Hematopoietic multipotent progenitor cell treated with erythropoietin and hydrocortisone succinate and interleukin-3 and kit ligand, for 8 days (in vitro differentiated cells): Measurements from ENCODE around the gene TPCN2.
A peak's percentile ranks its signal among the peaks of the same experiment; 100 is the strongest.

Experiments used
- DNase-seq: peaks from one replicate; pipeline ENCODE4 v3.0.0-alpha.2; 2015

Gene TPCN2

DNA sequence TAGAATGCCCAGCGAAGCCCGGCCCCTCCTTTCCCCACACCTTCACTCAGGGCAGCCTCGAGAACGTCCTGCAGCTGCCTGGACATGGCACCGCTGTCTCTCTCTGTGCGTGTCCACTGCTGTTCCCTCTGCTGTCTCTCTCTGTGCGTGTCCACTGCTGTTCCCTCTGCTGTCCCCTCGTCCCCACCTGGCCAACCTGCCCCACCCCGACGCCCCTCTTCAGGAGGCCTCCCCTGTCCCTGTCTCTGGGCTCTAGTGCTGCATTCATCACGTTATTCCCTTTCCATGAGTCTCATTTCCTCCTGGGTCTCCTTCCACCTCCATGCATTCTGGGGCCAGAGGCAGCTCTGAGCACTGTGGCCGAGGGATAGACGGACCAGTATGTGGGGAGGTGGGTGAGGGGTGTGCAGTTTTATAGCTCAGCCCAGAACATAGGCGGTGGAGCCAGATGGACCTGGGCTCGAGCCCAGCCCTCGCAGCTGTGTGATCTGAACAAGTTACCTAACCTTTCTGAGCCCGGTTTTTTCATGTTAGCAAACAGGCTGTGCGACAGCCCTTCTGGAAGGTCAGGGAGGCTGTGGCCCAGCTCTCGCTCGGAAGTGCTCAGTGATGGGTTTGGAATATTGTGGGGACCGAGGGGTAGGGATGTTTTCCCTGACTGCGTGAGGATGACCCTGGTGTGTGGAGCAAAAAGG, 65.1 kb downstream of the TPCN2 start:
- DNase-seq, result no peak

DNA sequence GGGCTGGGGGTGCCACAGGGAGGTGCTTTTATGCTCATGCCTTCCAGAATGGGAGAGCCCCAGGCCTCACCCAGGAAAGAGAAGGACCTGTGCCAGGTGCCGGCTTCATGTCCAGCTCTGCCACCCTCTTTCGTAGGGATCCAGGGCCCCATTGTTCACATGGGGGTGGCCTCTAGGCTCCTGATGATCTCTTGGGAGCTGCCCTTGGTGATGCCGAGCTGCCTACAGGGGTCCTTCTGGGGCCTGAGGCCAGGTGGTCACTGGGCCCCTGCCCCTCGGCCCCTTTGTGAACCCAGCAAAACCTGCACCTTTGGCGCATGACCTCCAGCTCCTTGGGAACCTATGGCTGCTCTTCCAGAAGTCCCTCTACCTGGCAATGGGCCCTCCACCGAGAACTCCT, 65.6 kb downstream of the TPCN2 start:
- no peak for DNase-seq

DNA sequence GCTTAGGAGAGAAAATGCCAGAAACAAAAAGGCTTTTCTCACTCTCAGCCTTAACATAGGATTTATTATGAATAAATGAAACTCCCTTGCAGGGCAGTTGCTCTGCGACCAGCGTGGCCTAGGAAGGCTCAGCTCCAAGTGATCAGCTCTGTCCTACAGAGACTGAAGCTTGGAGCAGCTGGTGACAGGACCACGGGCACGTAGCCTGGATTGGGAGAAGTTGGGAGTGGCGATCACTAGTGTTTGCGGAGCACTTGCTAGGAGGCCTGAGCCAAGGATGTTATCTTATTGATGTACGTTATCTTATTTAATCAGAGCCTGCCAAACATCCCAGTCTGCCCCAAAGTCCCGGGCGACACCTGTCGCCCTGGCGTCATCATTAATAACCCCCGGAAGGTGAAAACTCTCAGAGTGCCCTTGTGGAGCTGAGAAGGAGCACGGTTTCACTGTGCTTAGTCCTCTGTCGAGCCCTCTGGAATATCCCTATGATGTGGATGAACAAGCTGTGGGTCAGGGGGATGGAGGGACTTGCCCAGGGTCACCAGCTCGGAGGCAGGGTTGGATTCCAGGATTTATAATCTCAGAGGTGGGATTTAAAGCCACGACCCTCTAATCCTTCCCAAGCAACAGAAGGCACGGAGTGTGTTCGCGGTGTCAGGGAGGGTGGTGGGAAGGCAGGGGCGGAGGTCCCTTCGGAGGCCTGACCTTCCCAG, 66.2 kb downstream of the TPCN2 start:
- no peak for DNase-seq

DNA sequence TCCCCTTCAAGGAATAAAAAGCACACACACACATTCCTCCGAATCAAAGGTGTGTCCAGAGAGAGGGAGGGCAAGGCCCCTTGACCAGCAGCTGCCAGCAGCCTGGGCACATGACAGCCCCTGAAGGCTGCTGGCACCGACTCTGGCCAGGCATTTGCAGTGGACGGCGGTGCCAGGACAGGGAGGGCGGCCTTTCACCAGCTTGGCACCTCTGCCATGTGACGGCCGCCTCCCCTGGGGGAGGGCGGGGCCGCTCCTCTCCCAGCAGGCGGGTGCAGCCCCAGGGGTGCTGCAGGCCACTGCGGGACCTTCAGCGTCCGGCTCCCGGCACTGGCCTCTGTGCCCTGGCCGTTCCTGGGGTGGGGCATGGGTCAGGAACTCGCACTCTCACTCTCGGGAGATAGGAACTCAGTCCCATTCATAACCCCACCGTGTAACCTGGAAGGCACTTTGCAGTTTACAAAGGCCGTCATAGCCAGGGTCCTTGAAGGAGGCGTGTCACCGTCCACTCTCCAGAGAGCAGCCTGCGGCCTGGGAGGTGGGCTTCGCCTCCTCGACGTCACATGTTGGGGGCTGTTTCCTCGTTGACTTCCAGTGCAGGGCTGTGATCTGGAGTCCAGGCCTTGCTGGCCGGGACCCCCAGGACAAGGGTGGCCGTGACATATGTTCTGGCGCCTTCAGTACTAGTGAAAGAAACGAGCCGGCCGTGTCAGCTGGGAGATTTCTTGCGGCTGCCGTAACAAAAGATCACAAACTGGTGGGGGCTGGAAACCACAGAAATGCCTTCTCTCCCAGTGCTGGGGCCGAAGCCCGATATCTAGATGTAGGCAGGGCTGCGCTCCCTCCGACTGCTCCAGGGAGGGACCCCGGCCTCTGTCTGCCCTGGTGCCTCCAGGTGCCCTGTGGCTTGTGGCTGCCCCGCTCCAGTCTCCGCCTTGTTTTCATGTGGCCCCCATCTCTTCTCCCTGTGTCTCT, 67.1 kb downstream of the TPCN2 start:
- no peak for DNase-seq

DNA sequence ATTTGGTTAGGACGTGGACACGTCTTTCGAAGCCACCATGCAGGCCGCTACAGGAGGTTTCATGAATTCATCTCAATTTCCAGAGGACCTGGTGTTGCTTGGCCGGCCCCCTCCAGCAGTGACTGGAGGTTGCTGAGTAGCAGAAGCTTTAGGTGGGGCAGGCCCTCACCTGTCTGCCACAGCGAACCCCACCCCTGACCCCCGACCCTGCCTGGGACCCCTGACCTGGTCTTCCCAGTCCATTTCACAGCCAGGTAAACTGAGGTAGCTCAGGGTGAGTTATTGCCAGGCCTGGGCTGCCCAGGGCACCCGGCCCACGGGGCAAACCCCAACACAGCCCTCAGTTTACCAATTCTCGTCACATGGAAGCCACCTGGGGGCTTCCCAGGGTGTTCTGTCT, 67.9 kb downstream of the TPCN2 start:
- DNase-seq, result no peak

DNA sequence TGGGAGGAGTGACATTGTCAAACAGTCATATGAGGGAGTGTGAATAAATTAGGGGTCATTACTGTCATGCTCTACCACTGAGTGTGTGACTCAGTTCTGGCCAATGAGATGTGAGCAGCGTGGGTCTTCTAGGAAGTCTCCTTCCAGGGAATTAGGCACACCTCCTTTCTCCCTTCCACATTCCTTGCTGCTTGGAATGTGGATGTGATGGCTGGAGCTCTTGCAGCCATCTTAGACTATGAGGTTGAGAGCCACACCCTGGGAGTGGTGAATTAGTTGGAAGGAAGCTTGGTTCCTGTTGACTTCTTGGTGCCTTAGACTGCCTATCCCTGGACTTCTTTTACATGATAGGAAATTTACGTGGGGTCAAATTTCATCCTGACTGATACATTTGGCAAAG, 70.5 kb downstream of the TPCN2 start:
- DNase-seq, result no peak

DNA sequence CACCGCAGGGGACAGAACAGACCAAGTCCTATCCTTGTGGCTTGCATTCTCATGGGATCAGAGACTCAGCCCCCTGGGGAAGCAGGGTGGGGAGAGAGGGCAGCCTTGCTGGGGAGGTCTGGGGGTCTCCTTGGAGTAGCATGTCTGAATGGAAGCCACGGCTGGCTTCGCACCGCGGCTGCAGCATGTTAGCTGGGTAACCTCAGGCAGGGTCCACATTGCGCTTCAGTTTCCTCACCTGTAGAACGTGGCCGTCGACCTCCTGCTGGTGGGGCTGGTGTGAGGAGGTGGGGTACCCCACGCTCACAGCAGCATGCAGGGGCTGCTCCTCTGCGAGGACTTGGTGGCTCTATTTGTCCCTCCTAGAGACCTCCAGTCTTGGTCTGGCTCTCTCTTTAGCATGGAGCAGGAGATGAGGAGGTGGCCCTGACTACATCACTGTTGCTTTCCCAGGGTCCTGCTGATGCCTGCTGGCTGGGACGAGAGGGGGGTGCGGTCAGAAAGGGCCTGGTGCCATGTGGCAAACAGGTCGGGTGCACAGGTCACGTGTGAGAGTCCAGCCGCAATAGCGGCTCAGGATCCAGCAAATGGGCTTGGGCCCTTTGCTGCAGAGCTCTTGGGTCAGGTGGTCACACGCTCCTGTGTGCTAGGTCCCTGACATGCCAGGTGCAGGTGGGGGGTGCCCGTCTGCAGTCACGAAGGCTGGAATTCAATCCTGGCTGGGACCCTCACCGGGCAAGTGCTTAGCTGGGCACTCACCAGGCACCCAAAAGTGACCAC, 71.6 kb downstream of the TPCN2 start:
- no peak for DNase-seq

DNA sequence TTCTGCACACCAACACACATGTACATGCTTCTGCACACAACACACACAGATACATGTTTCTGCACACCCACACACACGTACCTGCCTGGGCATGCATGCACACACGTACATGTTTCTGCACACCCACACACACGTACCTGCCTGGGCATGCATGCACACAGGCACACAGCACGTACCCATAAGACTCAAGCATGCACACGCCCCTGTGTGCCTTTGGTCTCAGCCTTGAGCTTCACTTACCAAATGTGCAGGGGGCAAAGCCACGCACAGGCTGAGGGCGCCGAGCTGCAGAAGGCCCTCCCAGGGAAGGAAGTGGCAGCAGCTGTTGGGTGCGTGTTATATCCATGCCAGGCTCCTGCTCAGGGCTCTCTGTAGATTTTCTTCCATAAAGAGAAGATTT, 72.3 kb downstream of the TPCN2 start:
- DNase-seq, result no peak

DNA sequence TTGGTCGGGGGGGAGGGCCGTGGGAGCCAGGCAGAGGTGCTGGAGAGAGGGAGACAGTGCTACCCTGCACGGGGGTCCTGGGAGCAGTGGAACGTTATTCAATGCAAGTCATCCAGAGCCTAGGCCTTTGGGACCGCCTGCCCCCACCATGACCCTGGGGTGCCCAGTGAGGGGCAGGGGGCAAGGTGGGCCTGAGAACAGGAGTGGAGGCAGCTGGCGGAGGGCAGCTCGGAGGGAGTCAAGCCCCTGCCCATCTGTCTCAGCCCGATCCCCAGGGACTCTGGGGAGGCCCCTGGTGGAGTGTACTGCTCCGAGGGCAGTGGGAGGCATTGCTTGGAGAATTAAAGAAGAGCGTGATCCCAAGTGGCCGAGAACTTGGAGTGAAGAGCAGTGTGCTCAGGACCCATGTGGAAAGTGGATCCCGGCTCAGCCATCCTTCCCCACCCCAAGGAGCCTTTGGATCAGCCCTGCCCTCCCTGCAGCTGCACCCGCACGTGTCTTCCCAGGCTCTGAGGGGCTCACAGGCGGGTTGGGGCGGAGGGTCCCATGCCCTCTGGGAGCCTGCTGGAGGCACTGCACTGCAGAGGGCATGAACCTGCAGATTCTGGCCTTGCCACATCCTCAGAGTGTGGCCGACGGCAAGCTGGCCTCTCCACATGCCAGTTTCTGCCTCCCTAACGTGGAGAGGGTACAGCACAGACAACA, 73.0 kb downstream of the TPCN2 start:
- DNase-seq, result no peak

DNA sequence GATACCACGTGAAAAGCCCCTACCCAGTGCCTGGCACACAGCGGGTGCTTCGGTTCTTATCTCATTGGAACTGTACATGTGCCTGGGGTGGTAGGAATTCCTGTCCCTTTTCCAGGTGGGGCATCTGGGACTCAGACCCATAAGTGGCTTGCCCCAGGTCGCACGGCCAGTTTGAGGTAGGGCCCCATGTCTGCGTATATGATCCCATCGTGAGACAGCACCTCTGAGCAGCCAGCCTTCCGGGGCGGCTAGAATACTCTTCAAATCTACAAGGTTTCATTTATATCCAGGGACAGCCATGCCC, 73.5 kb downstream of the TPCN2 start:
- no peak for DNase-seq

DNA sequence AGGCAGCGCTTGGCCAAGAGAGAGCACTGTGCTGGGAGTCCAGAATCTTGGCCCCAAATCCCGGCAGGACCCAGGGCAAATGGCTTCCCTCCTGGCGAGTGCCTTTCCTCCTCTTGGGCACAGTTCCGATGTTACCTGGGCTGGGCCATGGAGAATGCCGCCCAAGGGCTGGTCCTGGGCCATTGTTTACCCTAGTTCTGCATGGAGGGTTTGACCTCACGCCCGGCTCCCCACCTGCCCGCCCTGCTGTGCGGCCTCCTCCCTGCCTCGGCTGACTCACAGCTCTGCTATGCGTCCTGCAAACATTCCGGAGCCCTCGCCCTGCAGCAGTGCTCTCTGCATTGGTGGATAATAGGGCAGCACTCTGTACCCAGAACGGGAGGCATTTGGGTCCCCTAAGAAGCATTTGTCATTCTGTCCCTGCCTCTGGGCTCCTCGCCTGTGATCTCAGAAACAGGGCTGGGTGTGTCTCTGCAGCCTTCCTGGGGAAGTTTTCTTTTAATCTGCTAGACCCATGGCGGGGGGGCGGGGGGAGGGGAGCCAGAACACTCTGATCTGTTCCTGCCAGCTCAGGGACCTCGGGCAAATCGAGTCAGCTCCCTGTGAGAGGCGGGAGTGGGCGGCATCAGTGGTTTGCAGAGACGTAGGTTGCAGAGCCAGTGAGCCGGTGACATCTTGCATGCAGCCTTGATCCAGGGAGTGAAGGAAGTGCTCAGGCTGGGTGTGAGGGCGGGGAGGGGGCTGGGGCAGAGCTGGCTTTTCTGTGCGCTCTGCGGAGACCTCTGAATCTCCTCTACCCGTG, 74.1 kb downstream of the TPCN2 start:
- DNase-seq, result peak; percentile 65

DNA sequence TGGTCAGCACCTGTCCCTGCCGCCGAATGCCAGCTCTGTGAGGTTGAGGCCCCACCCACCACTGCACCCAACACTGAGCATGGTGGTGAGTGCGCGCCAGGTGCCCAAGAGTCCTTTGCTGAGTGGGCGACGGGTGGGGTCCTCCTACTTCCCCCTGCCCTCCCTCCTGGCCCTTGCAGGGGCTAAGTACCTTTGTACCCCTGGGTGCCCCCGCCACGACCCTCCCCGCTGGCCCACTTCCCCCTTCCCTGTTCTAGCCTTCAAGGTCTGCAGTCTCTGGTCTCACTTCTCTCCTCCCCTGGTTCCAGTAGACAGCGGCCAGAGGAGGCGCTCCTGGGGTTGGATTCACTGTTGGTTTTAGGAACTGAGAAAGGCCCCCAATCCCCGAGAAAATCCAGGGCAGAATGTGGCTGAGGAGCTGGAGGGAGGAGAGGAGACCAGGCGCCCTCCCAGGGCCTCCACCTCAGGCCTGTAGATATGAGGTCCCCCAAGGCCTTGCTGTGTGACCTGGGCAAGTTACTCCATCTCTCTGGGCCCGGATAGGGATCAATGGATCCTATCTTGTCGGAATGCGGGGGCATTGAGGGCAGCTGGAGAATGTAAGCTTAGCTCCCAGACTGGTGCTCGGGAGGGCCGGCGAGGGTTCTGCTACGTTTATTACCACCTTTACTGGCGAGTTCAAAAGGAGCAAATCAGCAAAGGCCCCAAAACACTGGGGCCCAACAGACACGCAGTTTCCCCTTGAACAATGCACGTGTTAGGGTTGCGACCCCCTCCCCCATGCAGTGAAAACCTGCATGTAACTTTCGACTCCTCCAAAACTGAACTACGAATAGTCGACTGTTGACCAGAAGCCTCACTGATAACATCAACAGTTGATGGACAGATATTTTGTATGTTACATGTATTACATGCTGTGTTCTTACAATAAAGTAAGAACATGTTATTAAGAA, 75.1 kb downstream of the TPCN2 start:
- no peak for DNase-seq

DNA sequence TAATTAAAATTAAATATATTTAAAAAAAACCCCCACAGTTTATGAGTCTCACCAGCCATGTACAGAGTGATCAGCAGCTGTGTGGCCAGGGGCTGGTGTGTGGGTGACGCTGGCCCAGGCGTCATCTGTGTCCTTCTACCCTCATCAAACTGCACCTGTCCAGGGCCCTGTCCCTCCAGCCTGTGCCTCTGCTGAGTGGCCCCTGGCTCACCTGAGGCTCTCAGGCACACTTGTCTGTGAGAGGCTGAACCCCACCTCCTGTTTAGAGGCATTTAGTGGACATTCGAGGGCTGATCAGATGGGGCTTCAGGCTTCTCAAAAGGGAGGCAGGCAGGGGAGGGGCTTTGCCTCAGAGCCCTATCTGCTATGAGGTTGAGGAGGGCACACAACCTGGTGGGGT, 77.1 kb downstream of the TPCN2 start:
- no peak for DNase-seq

DNA sequence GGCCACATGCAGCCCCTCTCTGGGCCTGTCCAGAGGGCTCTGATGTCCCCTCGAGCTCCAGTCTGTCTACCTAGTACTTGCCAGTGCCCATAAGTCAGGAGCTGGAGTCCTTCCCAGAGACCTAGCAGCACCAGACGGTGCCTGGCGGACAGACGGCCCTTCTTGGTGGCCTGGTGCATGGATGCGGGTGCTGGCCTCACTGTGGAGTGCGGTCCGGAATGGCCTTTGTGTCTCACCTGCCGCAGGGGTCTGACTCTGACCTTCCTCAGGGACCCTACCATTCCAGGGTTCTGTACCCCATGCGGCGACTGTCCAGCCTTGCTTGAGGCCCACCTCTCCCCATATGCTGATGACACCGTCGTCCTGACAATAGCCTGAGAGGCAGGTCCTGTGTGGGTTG, 77.6 kb downstream of the TPCN2 start:
- no peak for DNase-seq

DNA sequence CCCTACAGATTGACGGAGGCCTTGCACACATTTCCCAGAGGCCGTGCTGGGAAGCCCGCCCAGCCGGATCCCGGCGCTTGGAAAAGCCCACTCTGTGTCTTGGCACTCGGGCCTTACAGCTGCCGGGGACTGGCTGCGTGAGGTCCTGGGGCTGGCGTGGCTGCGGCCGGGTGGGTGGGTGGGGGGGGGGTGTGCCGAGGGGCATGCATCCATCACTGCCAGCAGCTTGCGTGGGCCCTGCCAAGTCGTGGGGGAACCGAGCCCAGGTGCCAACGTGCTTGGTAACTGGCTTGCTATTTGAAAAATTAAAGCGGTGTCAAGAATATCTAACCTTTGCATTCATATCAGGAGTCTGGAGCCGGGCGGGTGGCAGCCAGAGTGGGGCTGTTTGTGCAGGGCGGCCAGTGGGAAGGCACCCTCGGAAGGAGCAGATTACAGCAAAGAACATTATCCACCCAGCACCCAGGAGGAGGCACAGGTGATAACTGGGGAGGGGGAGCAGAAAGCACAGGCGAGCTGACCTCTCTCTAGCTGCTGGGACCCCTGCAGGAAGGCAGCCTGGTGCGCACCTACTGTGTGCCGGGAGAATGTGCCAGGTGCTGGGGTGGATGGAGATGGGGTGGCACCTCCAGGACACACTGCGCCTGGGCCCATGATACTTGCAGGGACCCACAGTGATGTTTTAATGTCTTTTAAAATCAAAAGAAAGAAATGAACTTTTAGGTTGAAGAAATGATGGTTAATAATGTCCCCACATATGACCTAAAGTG, 78.5 kb downstream of the TPCN2 start:
- DNase-seq, result no peak

DNA sequence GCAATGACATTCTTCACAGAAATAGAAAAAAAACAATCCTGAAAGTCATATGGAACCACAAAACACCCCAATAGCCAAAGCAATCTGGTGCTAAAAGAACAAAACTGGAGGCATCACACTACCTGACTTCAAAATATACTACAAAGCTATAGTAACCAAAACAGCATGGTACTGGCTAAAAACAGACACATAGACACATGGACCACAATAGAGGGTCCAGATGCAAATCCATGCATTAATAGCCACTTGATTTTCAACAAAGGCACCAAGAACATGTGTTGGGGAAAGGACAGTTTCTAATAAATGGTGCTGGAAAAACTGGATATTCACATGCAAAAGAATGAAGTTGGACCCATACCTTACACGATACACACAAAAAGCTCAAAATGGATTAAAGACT, 79.2 kb downstream of the TPCN2 start:
- no peak for DNase-seq

DNA sequence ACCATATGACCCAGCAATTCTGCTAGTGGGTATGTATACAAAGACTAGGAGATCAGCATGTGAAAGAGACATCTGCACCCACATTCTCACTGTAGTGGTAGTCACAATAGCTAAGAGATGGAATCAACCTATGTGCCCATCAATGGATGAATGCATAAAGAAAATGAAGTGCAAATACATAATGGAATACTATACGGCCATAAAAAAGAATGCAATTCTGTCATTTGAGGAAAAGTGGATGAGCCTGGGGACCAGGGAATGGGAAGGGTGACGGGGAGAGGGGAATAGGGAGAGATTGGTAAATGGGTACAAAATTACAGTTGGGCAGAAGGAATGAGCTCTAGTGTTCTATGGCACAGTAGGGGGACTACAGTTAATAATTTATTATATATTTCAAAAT, 80.3 kb downstream of the TPCN2 start:
- no peak for DNase-seq

DNA sequence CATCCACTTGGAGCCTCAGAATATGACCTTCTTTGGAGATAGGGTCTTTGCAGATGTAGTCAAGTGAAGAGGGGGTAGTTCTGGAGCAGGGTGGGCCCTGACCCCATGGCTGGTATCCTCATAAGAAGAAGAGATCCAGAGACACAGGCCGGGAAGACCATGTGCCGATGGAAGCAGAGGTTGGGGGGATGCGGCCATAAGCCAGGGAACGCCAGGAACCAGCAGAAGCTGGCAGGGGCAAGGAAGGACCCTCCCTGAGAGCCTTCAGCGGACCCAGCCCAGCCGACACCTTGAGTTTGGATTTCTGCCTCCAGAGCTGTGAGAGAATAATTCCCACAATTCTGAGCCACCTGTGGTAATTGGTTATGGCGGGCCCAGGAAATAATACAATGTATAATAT, 80.9 kb downstream of the TPCN2 start:
- no peak for DNase-seq

DNA sequence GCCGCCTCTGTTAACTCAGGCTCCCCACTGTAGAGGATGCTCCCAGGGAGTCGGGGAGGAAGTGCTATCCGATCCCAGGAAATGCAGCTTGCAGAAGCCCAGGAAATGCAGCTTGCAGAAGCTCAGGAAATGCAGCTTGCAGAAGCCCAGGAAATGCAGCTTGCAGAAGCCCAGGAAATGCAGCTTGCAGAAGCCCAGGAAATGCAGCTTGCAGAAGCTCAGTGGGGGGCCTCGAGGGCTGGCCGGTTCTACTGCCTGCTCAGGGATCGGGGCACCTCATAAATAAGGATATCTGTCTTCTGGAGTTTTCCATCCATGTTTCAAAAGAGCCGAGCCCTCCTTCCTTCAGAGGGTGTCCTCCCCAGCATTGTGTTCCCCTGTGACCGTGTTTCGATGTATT, 81.9 kb downstream of the TPCN2 start:
- DNase-seq, result no peak
